A549 (cell line): ENCODE measurements around the gene DRD2. TPM values are rescaled to one million over a fixed set of nuclear protein-coding genes. Genes with fewer than 3 reads are reported as not detected.

Experiments used
- ATAC-seq, 2 experiments: fragments of 200-7000 bp in 1 of 2; fragments of >200 bp in 1 of 2; cut with Nextera tagmentation in 1 of 2; cut with Tn5 transposase in 1 of 2; 3 replicates each; pipeline versions ENCODE4 v1.8.0 to v1.9.1; 2018 to 2020; ENCODE audit warnings: mild to moderate bottlenecking in 1 of 2, moderate library complexity in 1 of 2
- CTCF ChIA-PET: fragments of 300-600 bp; sonication (Branson Sonifier 250); formaldehyde crosslinking; extraction: SDS; loops from one replicate; lab custom pipeline; 2021; ENCODE audit warnings: antibody characterized with exemption, inconsistent platforms; lab: Yijun Ruan, JAX
- POLR2A ChIA-PET: fragments of 350-600 bp; formaldehyde crosslinking; extraction: SDS; loops from one replicate; lab custom pipeline; 2021; ENCODE audit warnings: antibody characterized with exemption, inconsistent platforms; lab: Yijun Ruan, JAX
- DNase-seq, 2 experiments: peaks; one replicate each; pipeline versions ENCODE4 v3.0.0 to v3.0.0-alpha.2; 2011 to 2016; ENCODE audit warnings: low read depth in 1 of 2, low spot score in 1 of 2
- FAIRE-seq: peaks from 2 replicates; lab custom pipeline; 2011; peaks lifted over from hg19 to GRCh38; lab: Jason Lieb, UNC
- H3K27ac ChIP-seq, 2 experiments: fragments of >200 bp; sonication (Bioruptor Twin); formaldehyde crosslinking; 3 replicates each; pipeline ENCODE4 v1.5.1; 2016 to 2017
- H3K4me1 ChIP-seq: fragments of >200 bp; sonication (Bioruptor Twin); formaldehyde crosslinking; 3 replicates; pipeline ENCODE4 v1.6.1; 2016
- H3K4me2 ChIP-seq: fragments of >200 bp; sonication (Bioruptor Twin); formaldehyde crosslinking; 3 replicates; pipeline ENCODE4 v1.6.1; 2016
- H3K4me3 ChIP-seq: fragments of >200 bp; sonication (Bioruptor Twin); formaldehyde crosslinking; 3 replicates; pipeline ENCODE4 v1.5.1; 2016
- H3K9me3 ChIP-seq: fragments of >200 bp; sonication (Bioruptor Twin); formaldehyde crosslinking; 3 replicates; pipeline ENCODE4 v1.6.1; 2016
- BHLHE40 ChIP-seq: IDR thresholded peaks from 2 replicates; pipeline ENCODE4 v1.6.1; 2012; ENCODE audit warnings: low read depth, low read length, inconsistent platforms
- CBX8 ChIP-seq: fragments of 200-600 bp; sonication (generic); IDR thresholded peaks from 2 replicates; pipeline ENCODE4 v1.6.1; 2016
- CHD2 ChIP-seq: fragments of 150-350 bp; IDR thresholded peaks from 2 replicates; pipeline ENCODE4 v1.6.1; 2014; ENCODE audit warnings: low read length; ENCODE audit not compliant: partially characterized antibody
- EHF ChIP-seq: fragments of 250-450 bp; sonication (Bioruptor Pico); IDR thresholded peaks from 2 replicates; pipeline ENCODE4 v1.5.0; 2020; ENCODE audit warnings: mild to moderate bottlenecking
- ESRRA ChIP-seq: fragments of 150-350 bp; IDR thresholded peaks from 2 replicates; pipeline ENCODE4 v1.6.1; 2014; ENCODE audit warnings: mild to moderate bottlenecking, low read length, borderline replicate concordance
- FOSB ChIP-seq: fragments of 250-450 bp; sonication (Bioruptor Pico); IDR thresholded peaks from 2 replicates; pipeline ENCODE4 v1.5.0; 2020; ENCODE audit warnings: mild to moderate bottlenecking, moderate library complexity
- GATA3 ChIP-seq: IDR thresholded peaks from 2 replicates; pipeline ENCODE4 v1.6.1; 2012; ENCODE audit warnings: borderline replicate concordance
- HEYL ChIP-seq: fragments of 250-450 bp; sonication (Bioruptor Pico); IDR thresholded peaks from 2 replicates; pipeline ENCODE4 v1.8.0; 2021; ENCODE audit warnings: mild to moderate bottlenecking, moderate library complexity
- HOXA7 ChIP-seq: fragments of 250-450 bp; sonication (Bioruptor Pico); IDR thresholded peaks from 2 replicates; pipeline ENCODE4 v1.5.0; 2020; ENCODE audit warnings: mild to moderate bottlenecking, moderate library complexity
- KDM1A ChIP-seq: fragments of 200-600 bp; sonication (generic); IDR thresholded peaks from 2 replicates; pipeline ENCODE4 v1.6.1; 2016; ENCODE audit warnings: low read depth, mild to moderate bottlenecking
- KDM5A ChIP-seq: fragments of 200-600 bp; sonication (generic); IDR thresholded peaks from 2 replicates; pipeline ENCODE4 v1.6.1; 2016; ENCODE audit warnings: antibody characterized with exemption, mild to moderate bottlenecking
- MYC ChIP-seq: IDR thresholded peaks from 2 replicates; pipeline ENCODE4 v1.6.1; 2012; ENCODE audit warnings: mild to moderate bottlenecking, inconsistent platforms, low read length, improper control_type of control experiment, borderline replicate concordance
- NPAS2 ChIP-seq: fragments of 250-450 bp; sonication (Bioruptor Pico); IDR thresholded peaks from 2 replicates; pipeline ENCODE4 v1.8.0; 2022; ENCODE audit warnings: mild to moderate bottlenecking, moderate library complexity, borderline replicate concordance
- NR3C1 ChIP-seq: fragments of >200 bp; sonication (Bioruptor Twin); formaldehyde crosslinking; IDR thresholded peaks from 3 replicates; pipeline ENCODE4 v1.6.1; 2017
- POLR2AphosphoS2 ChIP-seq: conservative IDR thresholded peaks from 2 replicates; pipeline ENCODE4 v1.6.1; 2012; ENCODE audit warnings: low read length, improper control_type of control experiment, inconsistent platforms
- RARB ChIP-seq: fragments of 250-450 bp; sonication (Bioruptor Pico); IDR thresholded peaks from 2 replicates; pipeline ENCODE4 v1.8.0; 2021; ENCODE audit warnings: mild to moderate bottlenecking, moderate library complexity
- RCOR1 ChIP-seq: fragments of 150-350 bp; IDR thresholded peaks from 2 replicates; pipeline ENCODE4 v1.6.1; 2014; ENCODE audit warnings: antibody characterized with exemption, low read length, low read depth
- RFX5 ChIP-seq: fragments of 450-650 bp; IDR thresholded peaks from 2 replicates; pipeline ENCODE4 v1.7.1; 2014; ENCODE audit warnings: antibody characterized with exemption, mild to moderate bottlenecking, moderate library complexity
- RNF2 ChIP-seq: fragments of 200-600 bp; sonication (generic); IDR thresholded peaks from 2 replicates; pipeline ENCODE4 v1.6.1; 2016; ENCODE audit warnings: low read depth, mild to moderate bottlenecking, antibody characterized with exemption, moderate library complexity, borderline replicate concordance
- SMC3 ChIP-seq: fragments of >200 bp; sonication (Bioruptor Twin); formaldehyde crosslinking; IDR thresholded peaks from 3 replicates; pipeline ENCODE4 v1.6.1; 2018; ENCODE audit warnings: inconsistent platforms
- SREBF2 ChIP-seq: fragments of 450-650 bp; IDR thresholded peaks from 2 replicates; pipeline ENCODE4 v1.6.1; 2014; ENCODE audit warnings: mild to moderate bottlenecking, moderate library complexity
- WGBS: methylation state at CpG from one replicate; pipeline ENCODE4 v1.1.6; 2017; ENCODE audit errors: missing lambda C conversion rate; 5-methylcytosine and 5-hydroxymethylcytosine counted together
- polyA plus RNA-seq, 4 experiments: library from polyadenylated mRNA; depleted of rRNA in 3 of 4; stranded (reverse); fragments of >200 nt; fragmentation: RNase III in 1 of 4; extraction: RNeasy Plus Mini Kit Qiagen cat#74134 plus additional on column Dnase treatment in 1 of 4; gene quantifications; 2 replicates in 3 of 4; 3 replicates in 1 of 4; pipeline ENCODE4 v1.2.3, GENCODE V29; 2011 to 2017
- TF ChIP-seq, protein P1 (sequence below): fragments of 250-450 bp; sonication (Bioruptor Pico); IDR thresholded peaks from 2 replicates; pipeline ENCODE4 v1.5.0; 2020; ENCODE audit warnings: low read depth, mild to moderate bottlenecking, moderate library complexity
- TF ChIP-seq, protein P2 (sequence below): IDR thresholded peaks from 2 replicates; pipeline ENCODE4 v1.6.1; 2012
- TF ChIP-seq, protein P3 (sequence below): fragments of 450-650 bp; IDR thresholded peaks from 2 replicates; pipeline ENCODE4 v1.6.1; 2014; ENCODE audit warnings: antibody characterized with exemption
- TF ChIP-seq, protein P4 (sequence below): fragments of 250-450 bp; sonication (Bioruptor Pico); IDR thresholded peaks from 2 replicates; pipeline ENCODE4 v1.5.0; 2021; ENCODE audit warnings: mild to moderate bottlenecking, moderate library complexity, borderline replicate concordance
- TF ChIP-seq, protein P5 (sequence below): fragments of >200 bp; sonication (Bioruptor Twin); formaldehyde crosslinking; IDR thresholded peaks from 3 replicates; pipeline ENCODE4 v1.6.1; 2016

The DRD2 gene
- polyA plus RNA-seq, 2 of the 4 experiments (the other 2 are of a cell fraction) = not detected

DNA sequence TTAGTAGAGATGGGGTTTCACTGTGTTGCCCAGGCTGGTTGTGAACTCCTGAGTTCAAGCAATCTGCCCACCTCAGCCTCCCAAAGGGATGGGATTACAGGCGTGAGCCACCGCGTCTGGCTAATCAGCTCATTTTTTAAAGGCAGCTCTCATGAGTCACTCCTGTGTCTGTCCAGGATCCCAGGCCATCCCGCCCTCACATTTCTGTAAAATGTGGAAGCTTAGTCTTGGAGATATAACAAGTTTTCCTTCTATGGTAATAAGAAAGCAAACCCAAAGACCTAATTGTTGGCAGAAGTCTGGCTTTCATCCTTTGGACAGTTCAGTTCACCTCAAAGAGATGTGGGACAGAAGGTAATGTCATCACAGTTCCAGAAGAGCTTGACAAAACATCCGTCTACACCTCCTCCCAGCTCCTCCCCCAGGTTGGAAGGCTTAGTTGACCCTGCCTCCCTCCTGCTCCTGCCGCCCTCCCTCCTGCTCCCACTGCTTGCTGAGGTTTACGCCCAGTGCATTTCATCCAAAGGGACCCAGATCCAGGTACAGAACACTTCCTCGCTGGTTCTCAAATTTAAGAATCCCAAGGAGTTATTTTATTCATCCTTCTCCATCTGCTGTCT is 6.4 kb downstream of the DRD2 start:
- CTCF ChIA-PET = no interaction called here
- H3K4me2 ChIP-seq = no peak overlapping the region
- FAIRE-seq (no peak), ATAC-seq (no peak), DNase-seq (no peak)
- no peaks in the 10 kb centered on the region for H3K4me1 ChIP-seq
- no peaks in the 10 kb centered on the region for H3K9me3 ChIP-seq
- no peak overlapping the region for H3K4me3 ChIP-seq
- TF ChIP-seq ESRRA (no peak), EHF (no peak), HEYL (CRISPR knock-in tag) (no peak), RCOR1 (no peak), SREBF2 (no peak), BHLHE40 (no peak), RARB (CRISPR knock-in tag) (no peak), KDM5A (no peak), GATA3 (no peak)
- TF ChIP-seq, protein P1, sequence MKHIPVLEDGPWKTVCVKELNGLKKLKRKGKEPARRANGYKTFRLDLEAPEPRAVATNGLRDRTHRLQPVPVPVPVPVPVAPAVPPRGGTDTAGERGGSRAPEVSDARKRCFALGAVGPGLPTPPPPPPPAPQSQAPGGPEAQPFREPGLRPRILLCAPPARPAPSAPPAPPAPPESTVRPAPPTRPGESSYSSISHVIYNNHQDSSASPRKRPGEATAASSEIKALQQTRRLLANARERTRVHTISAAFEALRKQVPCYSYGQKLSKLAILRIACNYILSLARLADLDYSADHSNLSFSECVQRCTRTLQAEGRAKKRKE (CRISPR knock-in tag) = no peak
- TF ChIP-seq, protein P2, sequence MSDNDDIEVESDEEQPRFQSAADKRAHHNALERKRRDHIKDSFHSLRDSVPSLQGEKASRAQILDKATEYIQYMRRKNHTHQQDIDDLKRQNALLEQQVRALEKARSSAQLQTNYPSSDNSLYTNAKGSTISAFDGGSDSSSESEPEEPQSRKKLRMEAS = no peak
- TF ChIP-seq, protein P3, sequence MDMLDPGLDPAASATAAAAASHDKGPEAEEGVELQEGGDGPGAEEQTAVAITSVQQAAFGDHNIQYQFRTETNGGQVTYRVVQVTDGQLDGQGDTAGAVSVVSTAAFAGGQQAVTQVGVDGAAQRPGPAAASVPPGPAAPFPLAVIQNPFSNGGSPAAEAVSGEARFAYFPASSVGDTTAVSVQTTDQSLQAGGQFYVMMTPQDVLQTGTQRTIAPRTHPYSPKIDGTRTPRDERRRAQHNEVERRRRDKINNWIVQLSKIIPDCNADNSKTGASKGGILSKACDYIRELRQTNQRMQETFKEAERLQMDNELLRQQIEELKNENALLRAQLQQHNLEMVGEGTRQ = no peak
- WGBS = 27% methylated on average over 8 of the region's 8 CpGs
- no peak overlapping the region for H3K27ac ChIP-seq
- POLR2A ChIA-PET = no interaction called here

DNA sequence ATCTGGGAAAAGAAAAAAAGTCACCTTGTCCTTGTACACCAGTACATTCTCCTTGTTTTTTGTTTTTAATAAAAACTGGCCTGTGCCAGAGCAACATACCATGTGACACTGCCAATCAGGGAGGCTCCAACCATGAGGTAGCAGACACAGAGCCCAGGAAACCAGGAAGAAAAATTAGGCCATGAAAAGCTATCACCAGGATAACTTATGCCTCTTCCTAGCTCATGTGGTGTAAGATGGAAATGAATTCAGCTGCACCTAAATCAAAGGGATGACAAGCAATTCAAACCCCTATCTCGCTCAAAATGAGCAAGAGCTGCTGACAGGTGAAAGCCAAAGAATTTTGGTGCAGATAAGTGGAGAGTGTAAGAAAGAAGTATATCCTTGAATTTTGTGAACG is 7.7 kb downstream of the DRD2 start:
- H3K4me1 ChIP-seq = no peaks in the 10 kb centered on the region
- no peak overlapping the region for H3K4me3 ChIP-seq

DNA sequence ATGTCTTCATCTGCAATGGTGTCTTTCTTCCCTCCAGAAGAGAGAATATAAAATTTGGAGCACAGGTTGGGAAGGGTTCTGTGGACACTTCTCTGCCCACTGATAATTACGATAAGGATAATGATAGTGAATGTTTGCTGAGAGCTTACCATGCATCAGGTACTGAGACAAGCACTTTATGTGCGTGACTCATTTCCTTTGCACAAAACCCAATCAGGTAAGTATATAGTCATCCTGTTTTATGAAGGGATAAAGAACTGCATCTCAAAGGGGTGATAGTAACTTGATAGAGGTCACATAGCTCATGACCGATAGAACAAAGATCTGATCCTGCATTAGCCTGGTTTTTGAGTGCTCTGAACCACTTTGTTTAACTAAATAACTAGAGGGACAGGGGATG is 9.4 kb downstream of the DRD2 start:
- FAIRE-seq = no peak
- TF ChIP-seq FOSB (CRISPR knock-in tag) (no peak), MYC (no peak), RNF2 (no peak), CHD2 (no peak), RARB (CRISPR knock-in tag) (no peak), RFX5 (no peak), KDM1A (no peak), HOXA7 (CRISPR knock-in tag) (no peak), NPAS2 (CRISPR knock-in tag) (no peak), CBX8 (no peak), SREBF2 (no peak), POLR2AphosphoS2 (no peak), ESRRA (no peak)
- TF ChIP-seq, protein P2 = no peak
- TF ChIP-seq, protein P4, sequence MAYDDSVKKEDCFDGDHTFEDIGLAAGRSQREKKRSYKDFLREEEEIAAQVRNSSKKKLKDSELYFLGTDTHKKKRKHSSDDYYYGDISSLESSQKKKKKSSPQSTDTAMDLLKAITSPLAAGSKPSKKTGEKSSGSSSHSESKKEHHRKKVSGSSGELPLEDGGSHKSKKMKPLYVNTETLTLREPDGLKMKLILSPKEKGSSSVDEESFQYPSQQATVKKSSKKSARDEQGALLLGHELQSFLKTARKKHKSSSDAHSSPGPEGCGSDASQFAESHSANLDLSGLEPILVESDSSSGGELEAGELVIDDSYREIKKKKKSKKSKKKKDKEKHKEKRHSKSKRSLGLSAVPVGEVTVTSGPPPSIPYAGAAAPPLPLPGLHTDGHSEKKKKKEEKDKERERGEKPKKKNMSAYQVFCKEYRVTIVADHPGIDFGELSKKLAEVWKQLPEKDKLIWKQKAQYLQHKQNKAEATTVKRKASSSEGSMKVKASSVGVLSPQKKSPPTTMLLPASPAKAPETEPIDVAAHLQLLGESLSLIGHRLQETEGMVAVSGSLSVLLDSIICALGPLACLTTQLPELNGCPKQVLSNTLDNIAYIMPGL = no peak

More for the DNA sequence above, 7.7 kb downstream of the DRD2 start:
- FAIRE-seq = no peak
- no peaks in the 10 kb centered on the region for H3K9me3 ChIP-seq
- 5% methylated on average over 2 of the region's 2 CpGs for WGBS
- H3K27ac ChIP-seq = no peak overlapping the region
- CTCF ChIA-PET = no interaction called here
- POLR2A ChIA-PET = no interaction called here
- TF ChIP-seq HEYL (CRISPR knock-in tag) = no peak
- no peak for TF ChIP-seq KDM5A
- TF ChIP-seq SMC3 = no peak
- TF ChIP-seq NR3C1 = no peak
- TF ChIP-seq, protein P4 = no peak
- no peak for TF ChIP-seq CHD2
- TF ChIP-seq RCOR1 = no peak
- TF ChIP-seq, protein P5, sequence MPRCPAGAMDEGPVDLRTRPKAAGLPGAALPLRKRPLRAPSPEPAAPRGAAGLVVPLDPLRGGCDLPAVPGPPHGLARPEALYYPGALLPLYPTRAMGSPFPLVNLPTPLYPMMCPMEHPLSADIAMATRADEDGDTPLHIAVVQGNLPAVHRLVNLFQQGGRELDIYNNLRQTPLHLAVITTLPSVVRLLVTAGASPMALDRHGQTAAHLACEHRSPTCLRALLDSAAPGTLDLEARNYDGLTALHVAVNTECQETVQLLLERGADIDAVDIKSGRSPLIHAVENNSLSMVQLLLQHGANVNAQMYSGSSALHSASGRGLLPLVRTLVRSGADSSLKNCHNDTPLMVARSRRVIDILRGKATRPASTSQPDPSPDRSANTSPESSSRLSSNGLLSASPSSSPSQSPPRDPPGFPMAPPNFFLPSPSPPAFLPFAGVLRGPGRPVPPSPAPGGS = no peak
- TF ChIP-seq, all 56 proteins: peak for 0
- H3K4me2 ChIP-seq = no peak overlapping the region
- DNase-seq (no peak), ATAC-seq (no peak)

More for the DNA sequence above, 9.4 kb downstream of the DRD2 start:
- no peak for ATAC-seq
- no peak for DNase-seq
- no peak overlapping the region for H3K4me2 ChIP-seq
- CTCF ChIA-PET = interaction anchor here (0.7 kb wide), 1 partner anchor 25 kb away, joined by 3 read pairs; no protein-coding TSS in a partner anchor
- H3K9me3 ChIP-seq = no peaks in the 10 kb centered on the region
- H3K27ac ChIP-seq = no peak overlapping the region
- H3K4me1 ChIP-seq = no peaks in the 10 kb centered on the region
- POLR2A ChIA-PET = no interaction called here
- H3K4me3 ChIP-seq = no peak overlapping the region
- WGBS = 2% methylated on average over 3 of the region's 3 CpGs
